Keratinocyte (primary cell): Measurements from ENCODE around the gene GGTLC2. TPM values are rescaled to one million over a fixed set of nuclear protein-coding genes. Genes with fewer than 3 reads are reported as not detected.

Source experiments
- DNase-seq: peaks from one replicate; pipeline ENCODE4 v3.0.0-alpha.2; 2011; ENCODE audit warnings: low read depth, missing footprints, low spot score
- FAIRE-seq: peaks from 2 replicates; lab custom pipeline; 2011; peaks lifted over from hg19 to GRCh38; lab: Jason Lieb, UNC
- H2AFZ ChIP-seq: 2 replicates; pipeline ENCODE4 v1.6.0; 2012; ENCODE audit warnings: low read length, control low read depth, inconsistent platforms; ENCODE audit not compliant: control insufficient read depth
- H3K27ac ChIP-seq: 2 replicates; pipeline ENCODE4 v1.5.1; 2011; ENCODE audit warnings: low read length; ENCODE audit not compliant: control insufficient read depth, insufficient read depth
- H3K27me3 ChIP-seq: 3 replicates; pipeline ENCODE4 v1.6.0; 2011; ENCODE audit warnings: low read length; ENCODE audit not compliant: control insufficient read depth, insufficient read depth; ENCODE audit errors: extremely low read depth
- H3K36me3 ChIP-seq, 2 experiments: 2 replicates in 1 of 2; 3 replicates in 1 of 2; pipeline ENCODE4 v1.5.1; 2011; ENCODE audit warnings: low read length in 2 of 2, mild to moderate bottlenecking in 1 of 2; ENCODE audit not compliant: control insufficient read depth in 2 of 2, insufficient read depth in 2 of 2; ENCODE audit errors: extremely low read depth in 1 of 2
- H3K4me1 ChIP-seq: 3 replicates; pipeline ENCODE4 v1.5.1; 2011; ENCODE audit warnings: low read length; ENCODE audit not compliant: control insufficient read depth, insufficient read depth; ENCODE audit errors: extremely low read depth
- H3K4me2 ChIP-seq: 3 replicates; pipeline ENCODE4 v1.6.0; 2011; ENCODE audit warnings: low read depth, low read length; ENCODE audit not compliant: control insufficient read depth, insufficient read depth; ENCODE audit errors: extremely low read depth
- H3K4me3 ChIP-seq, 3 experiments: fragments of 200-600 bp in 1 of 3; sonication (generic) in 1 of 3; 2 replicates in 2 of 3; 3 replicates in 1 of 3; pipeline ENCODE4 v1.5.1; 2011 to 2016; ENCODE audit warnings: low read length in 3 of 3, mild to moderate bottlenecking in 3 of 3, control low read depth in 2 of 3, inconsistent platforms in 1 of 3, low read depth in 1 of 3, mixed read lengths in 1 of 3, mixed run types in 1 of 3, moderate library complexity in 1 of 3; ENCODE audit not compliant: control insufficient read depth in 2 of 3, insufficient read depth in 2 of 3; ENCODE audit errors: extremely low read depth in 1 of 3
- H3K79me2 ChIP-seq: 2 replicates; pipeline ENCODE4 v1.6.0; 2012; ENCODE audit warnings: low read length; ENCODE audit not compliant: control insufficient read depth, insufficient read depth
- H3K9ac ChIP-seq: 3 replicates; pipeline ENCODE4 v1.6.0; 2011; ENCODE audit warnings: low read length; ENCODE audit not compliant: control insufficient read depth, insufficient read depth; ENCODE audit errors: extremely low read depth
- H3K9me1 ChIP-seq: 3 replicates; pipeline ENCODE4 v1.6.0; 2011; ENCODE audit warnings: low read length; ENCODE audit not compliant: control insufficient read depth, insufficient read depth; ENCODE audit errors: extremely low read depth
- H3K9me3 ChIP-seq: 2 replicates; pipeline ENCODE4 v1.5.1; 2012; ENCODE audit warnings: low read depth, low read length; ENCODE audit not compliant: control insufficient read depth
- H4K20me1 ChIP-seq: 3 replicates; pipeline ENCODE4 v1.6.0; 2011; ENCODE audit warnings: low read length; ENCODE audit not compliant: control insufficient read depth, insufficient read depth; ENCODE audit errors: extremely low read depth
- EZH2 ChIP-seq: IDR thresholded peaks from one replicate; pipeline ENCODE4 v1.6.1; 2012; ENCODE audit warnings: inconsistent platforms, mild to moderate bottlenecking, low read length, moderate library complexity
- dilution Hi-C: fragments of 300-500 bp; cut with MboI; formaldehyde crosslinking; loops from one replicate; pipeline ENCODE4 v1.7.0; 2020; ENCODE audit warnings: low sequenced_read_pairs; ENCODE audit not compliant: extremely low pct_ligation_motif_present
- polyA plus RNA-seq, 5 experiments: library from polyadenylated mRNA; depleted of rRNA in 3 of 5; stranded (reverse) in 3 of 5; stranded (forward) in 1 of 5; unstranded in 1 of 5; fragments of >200 nt; gene quantifications; 1 replicate in 1 of 5; 2 replicates in 3 of 5; 3 replicates in 1 of 5; pipeline versions ENCODE4 v1.2.1 to v1.2.3, GENCODE V29; 2011 to 2012; ENCODE audit warnings: missing spikeins in 2 of 5, low read depth in 1 of 5, low replicate concordance in 1 of 5
- TF ChIP-seq, protein P1 (sequence below), 3 experiments: IDR thresholded peaks in 1 of 3; conservative IDR thresholded peaks in 1 of 3; optimal IDR thresholded peaks in 1 of 3; 2 replicates in 2 of 3; 3 replicates in 1 of 3; pipeline versions ENCODE3 to v1.5.1; 2011; ENCODE audit warnings: low read length in 3 of 3, mild to moderate bottlenecking in 3 of 3, moderate library complexity in 2 of 3, control low read depth in 1 of 3, inconsistent platforms in 1 of 3; ENCODE audit not compliant: insufficient read depth in 2 of 3; ENCODE audit errors: extremely low read depth in 1 of 3

Gene GGTLC2
- polyA plus RNA-seq, 1 donor (not counting 4 experiments of a cell fraction or from before 2014, with no cell fraction given), result not detected

DNA sequence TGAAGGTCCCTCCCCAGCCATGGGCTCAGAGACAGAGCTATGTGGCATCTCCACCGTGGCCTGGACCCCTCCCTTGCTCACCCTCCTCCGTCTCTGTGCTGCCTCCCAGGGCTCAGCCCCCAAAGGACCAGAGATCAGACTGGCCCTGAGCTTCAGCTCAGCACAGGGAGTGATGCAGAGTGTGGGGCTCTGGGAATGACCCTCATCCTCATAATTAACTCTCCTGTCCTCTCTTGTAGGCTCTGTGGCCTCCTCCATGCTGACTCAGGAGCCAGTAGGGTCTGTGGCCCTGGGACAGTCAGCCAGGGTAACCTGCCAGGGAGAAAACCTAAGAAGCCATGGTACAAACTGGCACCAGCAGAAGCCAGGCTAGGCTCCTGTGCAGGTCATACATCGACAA is 28.7 kb downstream of the GGTLC2 start:
- TF ChIP-seq, protein P1, sequence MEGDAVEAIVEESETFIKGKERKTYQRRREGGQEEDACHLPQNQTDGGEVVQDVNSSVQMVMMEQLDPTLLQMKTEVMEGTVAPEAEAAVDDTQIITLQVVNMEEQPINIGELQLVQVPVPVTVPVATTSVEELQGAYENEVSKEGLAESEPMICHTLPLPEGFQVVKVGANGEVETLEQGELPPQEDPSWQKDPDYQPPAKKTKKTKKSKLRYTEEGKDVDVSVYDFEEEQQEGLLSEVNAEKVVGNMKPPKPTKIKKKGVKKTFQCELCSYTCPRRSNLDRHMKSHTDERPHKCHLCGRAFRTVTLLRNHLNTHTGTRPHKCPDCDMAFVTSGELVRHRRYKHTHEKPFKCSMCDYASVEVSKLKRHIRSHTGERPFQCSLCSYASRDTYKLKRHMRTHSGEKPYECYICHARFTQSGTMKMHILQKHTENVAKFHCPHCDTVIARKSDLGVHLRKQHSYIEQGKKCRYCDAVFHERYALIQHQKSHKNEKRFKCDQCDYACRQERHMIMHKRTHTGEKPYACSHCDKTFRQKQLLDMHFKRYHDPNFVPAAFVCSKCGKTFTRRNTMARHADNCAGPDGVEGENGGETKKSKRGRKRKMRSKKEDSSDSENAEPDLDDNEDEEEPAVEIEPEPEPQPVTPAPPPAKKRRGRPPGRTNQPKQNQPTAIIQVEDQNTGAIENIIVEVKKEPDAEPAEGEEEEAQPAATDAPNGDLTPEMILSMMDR (optimal IDR thresholded peaks at IDR 0.05 in 1 of 3, IDR thresholded peaks at IDR 0.05 in 1 of 3, conservative IDR thresholded peaks at IDR 0.05 in 1 of 3; ENCODE audit: extremely low read depth in 1 of 3, insufficient read depth in 2 of 3, low read length in 3 of 3), result no peak
- no peak for TF ChIP-seq EZH2
- no peaks in the 10 kb centered on the region for H3K79me2 ChIP-seq

DNA sequence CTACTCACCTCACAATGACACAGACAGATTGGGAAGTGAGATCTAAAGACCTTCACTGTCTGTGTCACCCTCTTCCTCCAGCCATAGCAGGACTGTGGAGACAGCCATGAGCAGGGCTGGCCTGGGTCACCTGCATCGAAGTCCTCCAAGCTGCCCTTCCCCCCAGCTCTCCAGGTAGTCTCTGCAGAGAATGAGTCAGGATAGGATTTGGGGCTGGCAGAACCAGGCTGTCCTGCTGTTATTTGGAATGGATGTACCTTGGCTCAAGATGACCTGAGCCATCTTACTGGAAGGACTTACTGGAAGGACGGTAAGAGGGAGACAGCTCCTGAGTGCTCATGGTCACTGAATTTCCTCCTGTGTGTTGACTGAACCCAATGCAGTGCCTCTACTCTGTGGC is 29.2 kb downstream of the GGTLC2 start:
- no peak overlapping the region for H3K4me2 ChIP-seq
- no peaks in the 10 kb centered on the region for H3K27me3 ChIP-seq
- no peaks in the 10 kb centered on the region for H3K9me1 ChIP-seq
- no peaks in the 10 kb centered on the region for H3K79me2 ChIP-seq
- no peaks in the 10 kb centered on the region for H4K20me1 ChIP-seq
- no peak for FAIRE-seq
- H2AFZ ChIP-seq, result no peak overlapping the region
- no peak overlapping the region for H3K9ac ChIP-seq
- H3K9me3 ChIP-seq, result no peaks in the 10 kb centered on the region
- H3K4me1 ChIP-seq, result no peaks in the 10 kb centered on the region
- dilution Hi-C loops, result no loop called here
- no peak overlapping the region for H3K27ac ChIP-seq
- no peaks in the 10 kb centered on the region for H3K36me3 ChIP-seq
- no peak for DNase-seq
- no peak overlapping the region for H3K4me3 ChIP-seq
- TF ChIP-seq EZH2, result no peak
- TF ChIP-seq, protein P1 (optimal IDR thresholded peaks at IDR 0.05 in 1 of 3, IDR thresholded peaks at IDR 0.05 in 1 of 3, conservative IDR thresholded peaks at IDR 0.05 in 1 of 3; ENCODE audit: extremely low read depth in 1 of 3, insufficient read depth in 2 of 3, low read length in 3 of 3), result no peak

More for the DNA sequence above, 28.7 kb downstream of the GGTLC2 start:
- no peak overlapping the region for H3K27ac ChIP-seq
- no peaks in the 10 kb centered on the region for H3K9me1 ChIP-seq
- H3K4me2 ChIP-seq, result no peak overlapping the region
- H3K9me3 ChIP-seq, result no peaks in the 10 kb centered on the region
- no peak overlapping the region for H3K9ac ChIP-seq
- no peak overlapping the region for H3K4me3 ChIP-seq
- no peak for FAIRE-seq
- H3K36me3 ChIP-seq, result no peaks in the 10 kb centered on the region
- no peak overlapping the region for H2AFZ ChIP-seq
- no peaks in the 10 kb centered on the region for H4K20me1 ChIP-seq
- no peaks in the 10 kb centered on the region for H3K4me1 ChIP-seq
- no peak for DNase-seq
- dilution Hi-C loops, result no loop called here
- H3K27me3 ChIP-seq, result no peaks in the 10 kb centered on the region
